Measurements from ENCODE around the gene MLIP.

Gene MLIP

GRCh38 chr6:54222217-54222616 is 111.0 kb downstream of the MLIP start:
- Histone ChIP-seq H2AFZ (ENCODE audit: low read length) (no peak overlapping the region), H3K4me1 (ENCODE audit: insufficient read depth, low read length, severe bottlenecking) (no peaks in the 10 kb centered on the region), H4K20me1 (ENCODE audit: insufficient read depth, low read length) (no peaks in the 10 kb centered on the region), H3K4me3 (ENCODE audit: low read depth, low read length, poor library complexity, severe bottlenecking) (no peak overlapping the region), H3K27me3 (ENCODE audit: insufficient read depth, low read length) (no peaks in the 10 kb centered on the region), H3K79me2 (ENCODE audit: insufficient read depth, low read length) (no peaks in the 10 kb centered on the region), H3K4me2 (ENCODE audit: low read length) (no peak overlapping the region), H3K9ac (ENCODE audit: low read length) (no peak overlapping the region), H3K36me3 (ENCODE audit: insufficient read depth, low read length) (no peaks in the 10 kb centered on the region), H3K27ac (ENCODE audit: low read depth, low read length, poor library complexity, severe bottlenecking) (no peak overlapping the region), H3K9me3 (ENCODE audit: low read length) (no peaks in the 10 kb centered on the region), H3K9me2 (ENCODE audit: low read depth, low read length) (no peaks in the 10 kb centered on the region), H3F3A (ENCODE audit: insufficient read depth, low read length) (no peaks in the 10 kb centered on the region)
- TF ChIP-seq CTCF (IDR thresholded peaks at IDR 0.05; ENCODE audit: low read length) (no peak), EZH2 (IDR thresholded peaks at IDR 0.05; ENCODE audit: borderline replicate concordance, low read length) (no peak)

- H3K4me2 ChIP-seq (ENCODE audit: low read length) = no peak overlapping the region
- H3K4me1 ChIP-seq (ENCODE audit: insufficient read depth, low read length, severe bottlenecking) = no peaks in the 10 kb centered on the region
- TF ChIP-seq CTCF (IDR thresholded peaks at IDR 0.05; ENCODE audit: low read length) = no peak
- no peak for TF ChIP-seq EZH2 (IDR thresholded peaks at IDR 0.05; ENCODE audit: borderline replicate concordance, low read length)
- no peaks in the 10 kb centered on the region for H3K79me2 ChIP-seq (ENCODE audit: insufficient read depth, low read length)
- H3K9me2 ChIP-seq (ENCODE audit: low read depth, low read length) = no peaks in the 10 kb centered on the region
- H4K20me1 ChIP-seq (ENCODE audit: insufficient read depth, low read length) = no peaks in the 10 kb centered on the region
- H3K27ac ChIP-seq (ENCODE audit: low read depth, low read length, poor library complexity, severe bottlenecking) = no peak overlapping the region
- H3K9ac ChIP-seq (ENCODE audit: low read length) = no peak overlapping the region
- no peaks in the 10 kb centered on the region for H3K9me3 ChIP-seq (ENCODE audit: low read length)
- no peaks in the 10 kb centered on the region for H3K36me3 ChIP-seq (ENCODE audit: insufficient read depth, low read length)
- H3K27me3 ChIP-seq (ENCODE audit: insufficient read depth, low read length) = no peaks in the 10 kb centered on the region
- H2AFZ ChIP-seq (ENCODE audit: low read length) = no peak overlapping the region
- H3F3A ChIP-seq (ENCODE audit: insufficient read depth, low read length) = no peaks in the 10 kb centered on the region
- H3K4me3 ChIP-seq (ENCODE audit: low read depth, low read length, poor library complexity, severe bottlenecking) = no peak overlapping the region
Measured at GRCh38 chr6:54232703-54233102, 121.5 kb downstream of the MLIP start.

- Histone ChIP-seq H3K4me1 (ENCODE audit: insufficient read depth, low read length, severe bottlenecking) (no peaks in the 10 kb centered on the region), H3K27me3 (ENCODE audit: insufficient read depth, low read length) (no peaks in the 10 kb centered on the region), H3K9me2 (ENCODE audit: low read depth, low read length) (no peaks in the 10 kb centered on the region), H4K20me1 (ENCODE audit: insufficient read depth, low read length) (no peaks in the 10 kb centered on the region), H3F3A (ENCODE audit: insufficient read depth, low read length) (no peaks in the 10 kb centered on the region), H3K4me3 (ENCODE audit: low read depth, low read length, poor library complexity, severe bottlenecking) (no peak overlapping the region), H3K9me3 (ENCODE audit: low read length) (no peaks in the 10 kb centered on the region), H3K79me2 (ENCODE audit: insufficient read depth, low read length) (no peaks in the 10 kb centered on the region), H3K27ac (ENCODE audit: low read depth, low read length, poor library complexity, severe bottlenecking) (no peak overlapping the region), H3K9ac (ENCODE audit: low read length) (no peak overlapping the region), H3K4me2 (ENCODE audit: low read length) (no peak overlapping the region), H2AFZ (ENCODE audit: low read length) (no peak overlapping the region), H3K36me3 (ENCODE audit: insufficient read depth, low read length) (no peaks in the 10 kb centered on the region)
- TF ChIP-seq EZH2 (IDR thresholded peaks at IDR 0.05; ENCODE audit: borderline replicate concordance, low read length) (no peak), CTCF (IDR thresholded peaks at IDR 0.05; ENCODE audit: low read length) (no peak)
Measured at GRCh38 chr6:54234539-54234938, 123.3 kb downstream of the MLIP start.
